Astrocyte (in vitro differentiated cells and primary cell): Measurements from ENCODE around the gene CDK14. TPM values are rescaled to one million over a fixed set of nuclear protein-coding genes. Genes with fewer than 3 reads are reported as not detected.

Source experiments
- DNase-seq: peaks from one replicate; pipeline ENCODE4 v3.0.0-alpha.2; 2010; ENCODE audit warnings: low read depth
- FAIRE-seq: peaks from 2 replicates; lab custom pipeline; 2011; peaks lifted over from hg19 to GRCh38; lab: Jason Lieb, UNC
- H2AFZ ChIP-seq: 2 replicates; pipeline ENCODE4 v1.6.0; 2012; ENCODE audit warnings: low read depth, low read length, inconsistent platforms
- H3K27ac ChIP-seq: 2 replicates; pipeline ENCODE4 v1.5.1; 2011; ENCODE audit warnings: low read depth, low read length, inconsistent platforms
- H3K27me3 ChIP-seq: 2 replicates; pipeline ENCODE4 v1.6.0; 2011; ENCODE audit warnings: low read length, inconsistent platforms; ENCODE audit not compliant: insufficient read depth
- H3K36me3 ChIP-seq: 2 replicates; pipeline ENCODE4 v1.5.1; 2011; ENCODE audit warnings: low read length, inconsistent platforms; ENCODE audit not compliant: insufficient read depth
- H3K4me1 ChIP-seq: 2 replicates; pipeline ENCODE4 v1.5.1; 2011; ENCODE audit warnings: low read length, inconsistent platforms; ENCODE audit not compliant: insufficient read depth
- H3K4me2 ChIP-seq: 2 replicates; pipeline ENCODE4 v1.6.0; 2012; ENCODE audit warnings: low read length, inconsistent platforms
- H3K4me3 ChIP-seq: 2 replicates; pipeline ENCODE4 v1.5.1; 2011; ENCODE audit warnings: low read depth, mild to moderate bottlenecking, low read length, inconsistent platforms; ENCODE audit not compliant: insufficient read depth
- H3K79me2 ChIP-seq: 2 replicates; pipeline ENCODE4 v1.6.0; 2012; ENCODE audit warnings: mild to moderate bottlenecking, low read length, inconsistent platforms; ENCODE audit not compliant: insufficient read depth
- H3K9ac ChIP-seq: 2 replicates; pipeline ENCODE4 v1.6.0; 2012; ENCODE audit warnings: mild to moderate bottlenecking, low read length, inconsistent platforms
- H3K9me3 ChIP-seq: 2 replicates; pipeline ENCODE4 v1.5.1; 2012; ENCODE audit warnings: low read depth, mild to moderate bottlenecking, low read length, inconsistent platforms; ENCODE audit not compliant: insufficient read depth
- H4K20me1 ChIP-seq: 2 replicates; pipeline ENCODE4 v1.6.0; 2012; ENCODE audit warnings: low read length, inconsistent platforms; ENCODE audit not compliant: insufficient read depth
- H3K27ac Mint-ChIP-seq: one replicate; pipeline ENCODE4 v1.8.0; 2021; ENCODE audit warnings: mild to moderate bottlenecking, mixed read lengths; ENCODE audit not compliant: unreplicated experiment
- H3K27me3 Mint-ChIP-seq: one replicate; pipeline ENCODE4 v1.8.0; 2021; ENCODE audit warnings: low read depth, mixed read lengths; ENCODE audit not compliant: unreplicated experiment
- H3K36me3 Mint-ChIP-seq: one replicate; pipeline ENCODE4 v1.8.0; 2021; ENCODE audit warnings: low read depth, mixed read lengths; ENCODE audit not compliant: unreplicated experiment
- H3K4me1 Mint-ChIP-seq: one replicate; pipeline ENCODE4 v1.8.0; 2021; ENCODE audit warnings: low read depth, mixed read lengths; ENCODE audit not compliant: unreplicated experiment
- H3K4me3 Mint-ChIP-seq: one replicate; pipeline ENCODE4 v1.8.0; 2021; ENCODE audit warnings: mild to moderate bottlenecking, moderate library complexity, mixed read lengths; ENCODE audit not compliant: unreplicated experiment
- H3K9me3 Mint-ChIP-seq: one replicate; pipeline ENCODE4 v1.8.0; 2021; ENCODE audit warnings: mild to moderate bottlenecking, mixed read lengths; ENCODE audit not compliant: unreplicated experiment
- EZH2 ChIP-seq: IDR thresholded peaks from 2 replicates; pipeline ENCODE4 v1.6.1; 2012; ENCODE audit warnings: mild to moderate bottlenecking, low read length, inconsistent platforms; ENCODE audit not compliant: insufficient read depth
- total RNA-seq: library from RNA; stranded (reverse); gene quantifications from 2 replicates; pipeline ENCODE4 v1.2.1, GENCODE V29; 2021
- TF ChIP-seq, protein P1 (sequence below): IDR thresholded peaks from 2 replicates; pipeline ENCODE4 v1.5.1; 2011; ENCODE audit warnings: low read depth, mild to moderate bottlenecking, inconsistent platforms, low read length, moderate library complexity; ENCODE audit not compliant: insufficient read depth

Gene CDK14
- total RNA-seq, 1 donor from 2014 or later: 30.2 TPM

DNA sequence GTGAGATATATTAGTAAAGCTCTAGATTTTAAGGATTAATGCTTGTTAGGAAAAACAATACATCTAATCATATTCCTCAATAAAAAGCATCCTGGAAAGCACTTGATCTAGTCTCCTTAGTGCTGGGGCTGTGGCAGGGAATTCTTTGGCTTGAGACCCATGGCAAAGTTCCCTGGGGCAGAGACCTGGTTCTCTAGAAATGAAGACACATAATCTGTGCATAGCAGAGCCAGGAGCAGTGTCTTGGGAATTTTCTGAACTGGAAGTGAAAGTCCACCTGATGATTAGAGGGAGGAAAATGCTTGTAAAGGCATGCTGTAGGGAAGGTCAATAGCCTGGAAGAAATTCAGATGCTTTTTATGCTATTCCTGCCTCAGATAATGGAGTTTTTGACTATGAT lies 247.4 kb downstream of the CDK14 start:
- Mint-ChIP-seq H3K36me3 (peaks cover 6% of the 10 kb centered on the region), H3K27me3 (no peaks in the 10 kb centered on the region), H3K27ac (no peak overlapping the region), H3K9me3 (peaks cover 6% of the 10 kb centered on the region), H3K4me3 (no peak overlapping the region), H3K4me1 (peaks cover 3% of the 10 kb centered on the region)
- no peak overlapping the region for H3K27ac ChIP-seq
- H4K20me1 ChIP-seq: peaks cover 9% of the 10 kb centered on the region
- H3K27me3 ChIP-seq: no peaks in the 10 kb centered on the region
- H3K79me2 ChIP-seq: peaks cover 3% of the 10 kb centered on the region
- H3K4me3 ChIP-seq: no peak overlapping the region
- H3K36me3 ChIP-seq: no peaks in the 10 kb centered on the region
- H3K4me2 ChIP-seq: no peak overlapping the region
- H3K9ac ChIP-seq: no peak overlapping the region
- TF ChIP-seq, protein P1, sequence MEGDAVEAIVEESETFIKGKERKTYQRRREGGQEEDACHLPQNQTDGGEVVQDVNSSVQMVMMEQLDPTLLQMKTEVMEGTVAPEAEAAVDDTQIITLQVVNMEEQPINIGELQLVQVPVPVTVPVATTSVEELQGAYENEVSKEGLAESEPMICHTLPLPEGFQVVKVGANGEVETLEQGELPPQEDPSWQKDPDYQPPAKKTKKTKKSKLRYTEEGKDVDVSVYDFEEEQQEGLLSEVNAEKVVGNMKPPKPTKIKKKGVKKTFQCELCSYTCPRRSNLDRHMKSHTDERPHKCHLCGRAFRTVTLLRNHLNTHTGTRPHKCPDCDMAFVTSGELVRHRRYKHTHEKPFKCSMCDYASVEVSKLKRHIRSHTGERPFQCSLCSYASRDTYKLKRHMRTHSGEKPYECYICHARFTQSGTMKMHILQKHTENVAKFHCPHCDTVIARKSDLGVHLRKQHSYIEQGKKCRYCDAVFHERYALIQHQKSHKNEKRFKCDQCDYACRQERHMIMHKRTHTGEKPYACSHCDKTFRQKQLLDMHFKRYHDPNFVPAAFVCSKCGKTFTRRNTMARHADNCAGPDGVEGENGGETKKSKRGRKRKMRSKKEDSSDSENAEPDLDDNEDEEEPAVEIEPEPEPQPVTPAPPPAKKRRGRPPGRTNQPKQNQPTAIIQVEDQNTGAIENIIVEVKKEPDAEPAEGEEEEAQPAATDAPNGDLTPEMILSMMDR: no peak
- no peak for TF ChIP-seq EZH2
- no peak for FAIRE-seq
- no peak for DNase-seq
- no peak overlapping the region for H2AFZ ChIP-seq
- no peaks in the 10 kb centered on the region for H3K9me3 ChIP-seq
- no peaks in the 10 kb centered on the region for H3K4me1 ChIP-seq

DNA sequence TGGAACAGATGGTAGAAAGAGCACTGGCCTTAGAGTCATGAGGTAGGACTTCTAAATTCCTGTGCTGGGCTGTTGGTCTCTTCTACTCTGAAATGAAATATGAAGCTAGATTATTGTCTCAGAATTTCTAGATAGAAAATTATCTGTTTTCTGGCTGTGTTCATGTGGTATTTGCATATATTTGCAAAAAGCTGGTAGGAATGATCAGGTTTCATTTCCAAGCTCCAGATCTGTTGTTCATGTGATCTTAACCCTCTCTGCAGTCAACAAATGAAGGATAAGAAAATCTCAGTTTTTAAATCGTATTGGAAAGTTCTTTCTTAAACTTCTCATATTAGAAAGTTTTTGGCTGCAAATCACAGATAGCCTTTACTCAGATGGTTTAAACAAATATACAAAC lies 248.3 kb downstream of the CDK14 start:
- Mint-ChIP-seq H3K27ac (no peak overlapping the region), H3K4me3 (no peak overlapping the region), H3K9me3 (no peaks in the 10 kb centered on the region), H3K27me3 (no peaks in the 10 kb centered on the region), H3K36me3 (peaks cover 1% of the 10 kb centered on the region), H3K4me1 (peaks cover 3% of the 10 kb centered on the region)
- Histone ChIP-seq H3K4me1 (no peaks in the 10 kb centered on the region), H3K4me2 (no peak overlapping the region), H3K9ac (no peak overlapping the region), H3K36me3 (no peaks in the 10 kb centered on the region), H3K27me3 (no peaks in the 10 kb centered on the region), H3K27ac (no peak overlapping the region), H3K4me3 (no peak overlapping the region), H3K79me2 (peaks cover 3% of the 10 kb centered on the region), H3K9me3 (no peaks in the 10 kb centered on the region), H2AFZ (no peak overlapping the region), H4K20me1 (peaks cover 1% of the 10 kb centered on the region)
- no peak for FAIRE-seq
- TF ChIP-seq, protein P1: no peak
- TF ChIP-seq EZH2: no peak
- DNase-seq: no peak

DNA sequence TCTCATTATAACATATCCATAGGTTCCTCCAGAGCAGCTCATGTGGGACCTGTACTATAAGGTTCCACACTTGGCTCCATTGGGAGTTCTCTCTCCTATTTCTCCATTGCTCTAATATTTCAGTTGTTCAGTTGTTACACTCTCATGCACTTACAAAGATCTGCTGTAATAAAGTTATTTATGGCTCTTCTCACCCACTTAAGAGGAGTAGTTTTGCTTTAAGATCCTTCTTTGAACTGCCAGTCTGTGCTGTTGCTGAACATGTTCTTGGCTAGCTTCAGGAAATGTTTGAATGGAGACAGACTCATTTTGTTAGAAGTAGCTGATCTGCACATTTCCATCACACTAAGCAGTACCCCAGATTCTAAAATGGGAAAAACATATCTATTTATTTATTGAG lies 250.1 kb downstream of the CDK14 start:
- no peaks in the 10 kb centered on the region for H3K36me3 ChIP-seq
- H3K4me1 ChIP-seq: no peaks in the 10 kb centered on the region
- Mint-ChIP-seq H3K36me3 (no peaks in the 10 kb centered on the region), H3K4me1 (peaks cover 3% of the 10 kb centered on the region), H3K9me3 (no peaks in the 10 kb centered on the region), H3K4me3 (no peak overlapping the region), H3K27ac (no peak overlapping the region), H3K27me3 (no peaks in the 10 kb centered on the region)
- H3K27ac ChIP-seq: no peak overlapping the region
- peaks cover 5% of the 10 kb centered on the region for H4K20me1 ChIP-seq
- no peak overlapping the region for H3K4me3 ChIP-seq
- H2AFZ ChIP-seq: no peak overlapping the region
- FAIRE-seq (no peak), DNase-seq (no peak)
- H3K27me3 ChIP-seq: no peaks in the 10 kb centered on the region
- peaks cover 3% of the 10 kb centered on the region for H3K79me2 ChIP-seq
- TF ChIP-seq, protein P1: no peak
- no peak for TF ChIP-seq EZH2
- no peak overlapping the region for H3K9ac ChIP-seq
- H3K9me3 ChIP-seq: no peaks in the 10 kb centered on the region
- H3K4me2 ChIP-seq: no peak overlapping the region
